Gastroesophageal sphincter (tissue), 3 donors: ENCODE measurements around the gene CREB3.

ENCODE experiments used
- CTCF ChIP-seq, 4 experiments: fragments of 200-600 bp in 2 of 4; fragments of 450-650 bp in 2 of 4; sonication (generic) in 1 of 4; IDR thresholded peaks; one replicate each; pipeline ENCODE4 v1.5.1; 2017 to 2019; ENCODE audit warnings: antibody characterized with exemption in 4 of 4, mild to moderate bottlenecking in 2 of 4, moderate library complexity in 2 of 4
- POLR2AphosphoS5 ChIP-seq: sonication (generic); formaldehyde crosslinking; IDR thresholded peaks from one replicate; pipeline ENCODE4 v1.6.1; 2017; ENCODE audit warnings: antibody characterized with exemption

- TF ChIP-seq CTCF (IDR thresholded peaks at IDR 0.05) (no peak), POLR2AphosphoS5 (no peak)
Observed at GRCh38 chr9:35729101-35729500, 3.4 kb upstream of the CREB3 start.
